Activated T-cell treated with anti-CD3 and anti-CD28 coated beads, Interleukin-2, amount 50 U/mL, for 48 hours (primary cell): ENCODE data around the gene ANGPTL2.
A peak's percentile ranks its signal among the peaks of the same experiment; 100 is the strongest.

ENCODE experiments used
- DNase-seq, 2 experiments: peaks; one replicate each; pipeline ENCODE4 v3.0.0-alpha.2; 2020

The ANGPTL2 gene

DNA sequence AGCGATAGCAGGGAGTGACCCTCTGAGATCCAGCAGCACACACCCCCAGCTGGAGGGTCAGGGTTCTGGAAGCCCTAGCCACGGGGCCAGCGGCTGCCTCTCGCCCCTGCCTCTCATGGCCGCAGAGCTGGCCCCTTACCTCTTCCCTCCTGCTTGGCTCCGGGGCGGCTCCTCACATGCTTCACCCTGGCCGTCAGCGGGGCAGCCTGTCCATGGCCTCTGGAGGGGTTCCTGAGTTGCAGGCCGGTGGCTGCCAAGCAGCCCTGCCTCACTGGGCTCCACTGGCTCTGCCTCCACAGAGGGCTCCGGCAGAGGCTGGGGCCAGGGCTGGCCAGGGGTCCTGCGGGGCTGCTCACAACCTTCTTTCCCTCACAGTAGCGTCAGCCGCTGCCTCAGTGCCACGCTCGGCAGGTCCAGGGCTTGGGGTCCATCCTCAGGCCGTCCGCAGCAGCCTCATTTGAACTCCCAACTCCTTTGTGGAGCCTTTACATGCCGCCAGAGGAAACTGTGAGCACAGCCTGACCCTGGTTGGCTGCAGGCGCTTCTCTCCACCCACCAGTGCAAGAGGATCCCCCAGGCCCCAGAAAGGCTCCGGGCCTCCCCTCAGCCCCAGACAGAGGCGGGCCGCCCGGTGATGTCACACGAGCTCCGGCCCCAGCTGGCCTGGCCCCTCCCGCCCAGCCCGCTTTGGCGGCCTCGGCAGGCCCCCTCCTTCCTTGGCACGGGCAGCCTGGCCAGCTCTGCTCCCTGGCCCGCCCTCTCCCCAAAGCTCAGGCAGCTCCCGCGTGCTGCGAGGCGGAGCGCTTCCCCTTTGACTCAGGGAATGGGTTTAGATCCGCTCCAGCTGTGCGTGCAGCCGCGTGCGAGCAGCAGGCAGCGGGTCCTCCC, at the start of gene ANGPTL2:
TSS of gene ANGPTL2 (minus strand) at position 460 of the 888 bp plus-strand sequence. CDS start 13,904 bp downstream, outside the sequence.
- peak; percentile 31 to 44 for DNase-seq

DNA sequence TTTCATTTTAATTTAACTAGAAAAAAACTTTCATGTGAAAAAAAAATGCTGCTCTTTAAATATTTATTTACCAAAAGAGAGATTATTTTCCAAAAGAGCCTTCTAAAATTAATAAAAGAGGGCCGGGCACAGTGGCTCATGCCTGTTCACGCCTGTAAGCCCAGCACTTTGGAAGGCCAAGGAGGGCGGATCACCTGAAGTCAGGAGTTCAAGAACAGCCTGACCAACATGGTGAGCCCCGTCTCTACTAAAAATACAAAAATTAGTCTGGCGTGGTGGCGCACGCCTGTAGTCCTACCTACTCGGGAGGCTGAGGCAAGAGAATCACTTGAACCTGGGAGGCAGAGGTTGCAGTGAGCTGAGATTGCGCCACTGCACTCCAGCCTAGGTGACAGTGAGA, 48.9 kb upstream of the ANGPTL2 start:
- peak in 1 of 2 experiments; percentile 3 for DNase-seq

DNA sequence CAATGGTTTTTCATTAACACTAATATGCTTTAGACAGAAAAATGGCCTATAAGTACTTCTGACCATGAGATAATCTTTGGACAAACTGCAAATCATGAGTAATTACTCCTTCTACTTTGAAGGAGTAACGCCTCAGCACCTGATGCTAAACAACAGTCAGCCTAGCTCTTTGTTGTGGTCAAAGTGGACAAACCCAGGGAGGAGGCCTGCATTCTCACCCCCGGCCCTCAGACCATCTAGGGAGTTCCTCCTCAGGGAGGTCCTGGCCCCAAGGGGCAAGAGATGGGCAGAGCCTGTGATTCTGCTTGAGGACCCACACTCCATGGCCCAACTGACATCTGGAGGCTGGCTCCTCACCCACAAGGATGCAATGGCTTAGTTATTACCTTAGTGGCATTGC, 48.2 kb upstream of the ANGPTL2 start:
- peak; percentile 4 to 6 for DNase-seq

GRCh38 chr9:127170103-127170502, 47.7 kb upstream of the ANGPTL2 start:
- no peak for DNase-seq

DNA sequence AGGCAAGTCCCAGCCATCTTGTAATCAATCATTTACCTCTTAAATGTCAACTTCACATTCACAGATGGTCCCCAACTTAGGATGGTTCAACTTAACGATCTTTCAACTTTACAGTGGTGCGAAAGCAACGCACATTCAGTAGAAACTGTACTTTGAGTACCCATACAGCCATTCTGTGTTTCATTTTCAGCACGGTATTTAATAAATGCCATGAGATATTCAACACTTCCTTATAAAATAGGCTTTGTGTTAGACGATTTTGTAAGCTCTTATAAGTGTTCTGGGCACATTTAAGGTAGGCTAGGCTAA, 47.1 kb upstream of the ANGPTL2 start:
- DNase-seq, result no peak

DNA sequence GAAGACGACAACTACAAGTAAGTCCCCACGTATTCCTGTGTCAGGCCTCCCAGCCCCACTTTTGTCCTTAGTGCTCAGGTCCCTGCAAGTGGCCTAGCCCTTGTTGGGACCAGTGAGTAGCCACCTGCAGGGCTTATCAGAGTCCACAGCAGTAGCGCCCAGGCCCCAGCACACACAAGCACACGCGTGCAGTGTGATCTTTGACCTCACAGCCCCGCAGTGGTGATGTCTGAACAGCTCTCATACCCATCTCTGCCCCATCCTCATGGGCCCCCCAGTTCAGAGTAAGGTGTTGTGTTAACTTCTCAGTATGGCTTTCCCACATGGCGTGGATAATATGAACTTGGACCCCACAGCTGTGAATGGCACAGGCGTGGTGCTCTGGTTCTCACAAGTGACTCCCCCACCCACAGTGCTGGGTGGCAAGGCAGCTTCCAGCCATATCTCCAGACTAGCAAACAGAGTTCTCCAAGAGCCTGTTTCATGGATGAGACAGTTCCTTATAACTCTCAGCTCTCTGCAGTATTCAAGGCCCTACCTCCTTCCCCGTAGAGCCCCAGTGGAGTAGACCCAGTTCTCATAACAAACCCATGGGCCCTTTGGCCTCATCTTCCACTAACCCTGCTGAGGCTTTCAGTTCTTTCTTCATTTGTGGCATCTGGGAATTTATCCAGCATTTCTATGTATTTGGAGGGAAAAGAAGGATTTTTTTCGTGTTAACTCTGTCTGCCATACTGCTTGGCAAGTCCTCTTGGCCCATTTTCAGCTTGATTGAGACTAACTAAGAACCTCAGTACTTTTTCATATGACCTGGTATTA, 46.5 kb upstream of the ANGPTL2 start:
- DNase-seq, result peak; percentile 4 to 8

DNA sequence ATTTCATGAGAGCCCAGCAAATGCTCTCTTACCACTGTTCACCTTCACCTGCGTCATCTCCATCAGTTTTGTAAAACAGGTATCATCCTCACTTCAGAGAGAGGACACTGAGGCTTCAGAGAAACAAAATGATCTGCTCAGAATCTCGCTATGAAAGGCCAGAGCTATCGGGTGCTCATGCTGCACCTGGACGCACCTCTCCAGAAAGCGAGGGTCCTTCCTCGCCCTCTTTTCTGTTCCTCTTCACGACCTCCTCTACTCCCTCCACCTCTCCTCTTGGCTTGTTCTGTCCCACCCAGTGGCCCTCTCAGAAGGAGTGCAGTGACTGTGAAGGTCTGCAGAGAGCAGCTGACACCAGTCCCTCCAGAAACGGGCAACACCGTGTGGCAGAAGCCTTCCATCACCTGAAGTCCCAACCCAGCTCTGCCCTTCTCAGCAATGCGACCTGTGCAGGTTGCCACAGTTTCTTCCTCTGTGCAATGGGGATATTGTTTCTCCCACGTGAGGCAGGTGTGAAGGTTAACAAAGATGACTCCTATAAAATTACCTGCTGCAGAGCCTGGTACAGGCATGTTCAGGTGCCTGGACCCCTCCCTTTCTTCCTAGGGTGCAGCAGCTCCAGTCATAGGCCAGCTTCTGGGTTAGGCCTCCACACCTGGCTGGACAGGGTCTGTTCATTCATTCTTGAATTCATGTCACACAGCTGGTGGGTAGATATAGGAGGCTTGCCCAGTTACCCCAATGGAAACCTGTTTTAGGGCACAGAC, 45.3 kb upstream of the ANGPTL2 start:
- no peak for DNase-seq

- peak; percentile 17 to 18 for DNase-seq
Observed at GRCh38 chr9:127166651-127167524, 44.5 kb upstream of the ANGPTL2 start.

GRCh38 chr9:127166111-127166510, 43.7 kb upstream of the ANGPTL2 start:
- DNase-seq, result no peak

DNA sequence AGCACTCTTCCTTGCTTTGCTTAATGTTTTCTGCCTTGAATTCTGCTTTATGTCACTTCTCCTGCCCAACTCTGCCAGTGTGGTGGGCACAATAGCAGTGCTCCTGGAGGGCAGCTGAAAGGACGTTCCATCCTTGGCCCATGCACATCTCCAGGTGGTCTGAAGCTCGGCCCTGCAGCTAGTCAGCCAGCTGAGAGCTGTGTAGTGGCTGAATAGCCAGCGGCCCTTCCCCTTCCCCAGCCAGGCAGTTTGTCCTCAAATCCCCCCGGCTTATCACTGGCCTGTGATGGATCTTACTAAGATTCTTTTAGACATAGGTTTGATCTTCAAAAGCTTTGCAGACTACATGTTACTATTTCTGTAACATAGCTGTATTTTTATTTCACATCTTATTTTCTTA, 42.7 kb upstream of the ANGPTL2 start:
- peak; percentile 8 to 11 for DNase-seq

- peak; percentile 8 to 15 for DNase-seq
Observed at GRCh38 chr9:127163409-127163808, 41.0 kb upstream of the ANGPTL2 start.

DNA sequence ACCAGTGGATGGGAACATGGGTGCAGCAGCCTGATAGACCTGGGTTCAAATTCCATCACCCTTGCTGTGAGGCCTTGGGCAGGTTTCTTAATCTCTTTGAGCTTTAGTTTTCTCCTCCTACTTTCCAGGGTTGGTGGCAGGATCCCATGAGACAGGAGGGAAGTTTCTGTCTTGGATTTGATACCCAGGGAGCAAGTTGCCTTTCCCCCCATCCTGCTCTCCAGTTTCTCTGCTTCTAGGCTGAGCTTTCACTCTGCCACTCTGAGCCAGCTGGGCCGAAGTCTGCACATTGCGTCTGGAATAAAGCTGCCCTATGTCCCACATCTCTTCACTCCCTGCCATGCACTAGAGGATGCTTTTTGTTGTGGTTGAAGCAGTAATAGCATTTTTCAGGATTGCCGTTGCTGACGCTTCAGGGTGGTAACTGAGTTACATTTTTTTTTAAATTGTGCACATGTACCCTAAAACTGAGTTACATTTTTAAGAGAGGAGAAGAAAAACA, 40.5 kb upstream of the ANGPTL2 start:
- peak in 1 of 2 experiments; percentile 13 for DNase-seq

DNA sequence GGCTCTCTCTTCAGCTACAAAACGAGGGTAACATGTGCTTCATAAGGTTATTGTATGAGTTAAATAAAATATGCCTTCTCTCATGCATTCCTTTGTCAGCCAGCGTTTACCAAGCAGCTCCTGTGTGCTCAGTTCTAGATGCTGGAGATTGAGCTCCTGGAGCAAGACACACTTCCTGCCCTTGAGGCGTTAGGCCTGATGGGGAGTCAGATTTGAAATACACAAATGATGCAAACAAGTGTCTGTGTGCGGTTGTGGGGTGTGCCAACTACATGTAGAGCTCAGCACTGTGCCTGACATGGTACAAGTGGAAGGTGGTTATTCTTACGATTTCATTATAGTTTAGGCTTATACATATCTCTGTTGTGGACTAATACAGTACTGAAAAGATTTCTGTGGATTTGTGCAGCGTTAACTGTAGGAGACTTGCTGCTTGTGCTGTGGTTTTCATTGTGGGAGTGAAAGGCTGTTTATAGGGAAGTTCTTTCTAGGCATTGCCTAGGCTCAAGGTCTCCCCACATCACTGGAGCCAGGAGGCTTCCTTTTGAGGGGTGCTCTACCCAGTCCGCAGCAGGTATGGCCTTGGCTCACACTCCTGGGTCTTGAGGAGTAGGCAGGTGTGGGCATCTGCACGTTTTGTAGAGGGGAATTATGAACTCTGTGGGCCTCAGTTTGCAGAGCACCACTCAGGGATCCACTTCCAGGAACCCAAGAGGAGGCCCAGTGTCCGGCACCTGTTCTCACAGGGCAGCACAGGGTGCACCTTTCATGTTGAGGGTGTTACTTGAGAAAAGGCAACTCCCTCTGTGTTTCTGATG, 39.8 kb upstream of the ANGPTL2 start:
- peak; percentile 15 to 21 for DNase-seq

- DNase-seq, result peak in 1 of 2 experiments; percentile 10
Observed at GRCh38 chr9:127161081-127161624, 38.7 kb upstream of the ANGPTL2 start.

- peak; percentile 10 for DNase-seq
Observed at GRCh38 chr9:127159949-127160610, 37.6 kb upstream of the ANGPTL2 start.

DNA sequence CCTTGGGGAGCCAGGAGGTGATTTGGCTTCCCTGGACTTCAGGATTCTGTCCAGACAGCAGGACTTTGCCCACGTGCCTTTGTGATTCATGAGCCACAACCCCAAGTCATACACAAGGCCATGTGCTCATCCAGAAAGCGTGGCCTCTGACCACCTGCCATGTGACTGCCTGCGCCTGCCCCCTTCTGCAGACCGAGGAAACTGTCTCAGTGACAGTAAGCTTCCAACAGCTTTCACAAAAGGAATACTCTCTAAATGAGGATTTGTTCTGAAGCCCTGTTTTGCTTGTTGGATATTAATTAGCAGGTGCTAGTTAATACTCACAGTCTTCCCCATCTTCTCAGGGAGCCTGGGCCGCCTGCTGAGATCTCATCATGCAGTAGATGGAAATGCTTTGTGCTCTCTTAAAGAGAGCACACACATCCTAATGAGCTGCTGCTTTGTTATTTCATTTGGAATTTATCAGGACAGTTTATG, 36.9 kb upstream of the ANGPTL2 start:
- DNase-seq, result peak; percentile 16 to 17

- DNase-seq, result peak in 1 of 2 experiments; percentile 7
Observed at GRCh38 chr9:127158786-127159324, 36.4 kb upstream of the ANGPTL2 start.

DNA sequence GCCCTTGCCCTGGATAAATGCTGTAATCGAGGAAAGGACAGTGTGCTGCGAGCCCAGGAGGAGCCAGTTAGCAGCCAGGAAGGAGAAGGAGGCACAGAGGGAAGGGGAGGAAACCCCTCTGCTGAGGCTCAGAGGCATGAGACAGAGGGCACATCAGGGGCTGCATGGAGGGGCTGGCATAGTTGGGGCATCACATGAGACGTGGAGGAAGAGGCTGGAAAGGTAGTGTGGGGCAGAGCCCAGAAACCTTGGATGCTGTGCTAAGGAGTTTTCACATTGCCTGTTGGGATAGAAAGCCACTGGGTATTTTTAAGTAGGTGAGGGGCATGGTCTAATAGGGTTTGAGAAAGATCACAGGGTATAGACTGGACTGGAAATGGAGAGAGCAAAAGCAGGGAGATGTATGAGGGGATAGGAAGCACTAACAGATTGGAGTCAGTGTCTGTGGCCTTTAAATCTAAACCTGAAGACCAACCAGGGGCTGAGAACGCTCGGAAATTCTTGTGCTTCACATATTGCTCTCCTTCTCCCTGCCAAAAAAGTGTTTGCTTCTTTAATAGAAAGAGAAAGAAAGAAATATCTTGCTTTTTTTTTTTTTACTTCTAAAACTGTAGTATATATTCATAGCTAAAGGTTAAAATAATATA, 33.0 kb upstream of the ANGPTL2 start:
- DNase-seq, result peak in 1 of 2 experiments; percentile 12
